ENCODE data around the gene PGA3. TPM values are rescaled to one million over a fixed set of nuclear protein-coding genes. Genes with fewer than 3 reads are reported as not detected.

PGA3 gene
- polyA plus RNA-seq, 1 of the 3 experiments (the other 2 are of a cell fraction): not detected

- Histone ChIP-seq H3K4me3 (ENCODE audit: low read depth in 2 of 2, low read length in 1 of 2) (peak overlapping the region; percentile 66 to 70), H2AFZ (ENCODE audit: low read depth) (peak overlapping the region; percentile 76), H3K79me2 (ENCODE audit: insufficient read depth) (peaks cover 55% of the 10 kb centered on the region), H3K9me3 (peaks cover 5% of the 10 kb centered on the region; the same call in 1 of the 2 replicates), H3F3A (replicated peaks; ENCODE audit: insufficient read depth) (peaks cover 16% of the 10 kb centered on the region), H3K36me3 (replicated peaks in 1 of 2; ENCODE audit: control insufficient read depth in 1 of 2, insufficient read depth in 2 of 2, low read length in 1 of 2) (peaks cover 0 to 20% of the 10 kb centered on the region in 2 experiments), H3K4me2 (peak overlapping the region; percentile 97), H3K27ac (ENCODE audit: low read depth in 2 of 2, low read length in 1 of 2) (peak overlapping the region; percentile 85 to 94), H3K27me3 (ENCODE audit: insufficient read depth) (no peaks in the 10 kb centered on the region), H3K9me2 (no peaks in the 10 kb centered on the region), H3K4me1 (ENCODE audit: control insufficient read depth in 1 of 2, insufficient read depth in 2 of 2, low read depth in 1 of 2, low read length in 1 of 2) (peaks cover 0 to 22% of the 10 kb centered on the region in 2 experiments; a peak in 3 of 4 replicates), H4K20me1 (ENCODE audit: insufficient read depth) (no peaks in the 10 kb centered on the region), H3K9ac (peak overlapping the region; percentile 89)
- CTCF ChIA-PET: interaction anchor here (0.6 to 4.7 kb wide), 7 partner anchors 10 to 299 kb away, joined by 3 to 20 read pairs (median 3); no protein-coding TSS in a partner anchor
- TF ChIP-seq RCOR1 (IDR thresholded peaks at IDR 0.05; ENCODE audit: low read length) (peak; percentile 52; the same call in 1 of the 2 replicates), JUND (IDR thresholded peaks at IDR 0.05) (no peak), ELF1 (IDR thresholded peaks at IDR 0.05) (no peak), RXRA (IDR thresholded peaks at IDR 0.05; ENCODE audit: borderline replicate concordance, low read depth) (no peak), GABPA (IDR thresholded peaks at IDR 0.05; ENCODE audit: low read depth) (no peak), IRF3 (IDR thresholded peaks at IDR 0.05; ENCODE audit: low read depth, low read length) (no peak), TAF1 (IDR thresholded peaks at IDR 0.05; ENCODE audit: borderline replicate concordance, low read depth, low read length) (no peak), GATA2 (CRISPR knock-in tag; IDR thresholded peaks at IDR 0.05) (no peak)
- no peak for DNase-seq
- 36% methylated on average over 15 of the region's 25 CpGs for WGBS (ENCODE audit: low lambda C conversion rate)
- POLR2A ChIA-PET: interaction anchor here (0.6 to 1.2 kb wide), 3 partner anchors 12 to 1618 kb away, joined by 3 to 6 read pairs (median 3); no protein-coding TSS in a partner anchor
These were observed 42.7 kb upstream of the PGA3 start for GRCh38 chr11:61160487-61161189.

DNA sequence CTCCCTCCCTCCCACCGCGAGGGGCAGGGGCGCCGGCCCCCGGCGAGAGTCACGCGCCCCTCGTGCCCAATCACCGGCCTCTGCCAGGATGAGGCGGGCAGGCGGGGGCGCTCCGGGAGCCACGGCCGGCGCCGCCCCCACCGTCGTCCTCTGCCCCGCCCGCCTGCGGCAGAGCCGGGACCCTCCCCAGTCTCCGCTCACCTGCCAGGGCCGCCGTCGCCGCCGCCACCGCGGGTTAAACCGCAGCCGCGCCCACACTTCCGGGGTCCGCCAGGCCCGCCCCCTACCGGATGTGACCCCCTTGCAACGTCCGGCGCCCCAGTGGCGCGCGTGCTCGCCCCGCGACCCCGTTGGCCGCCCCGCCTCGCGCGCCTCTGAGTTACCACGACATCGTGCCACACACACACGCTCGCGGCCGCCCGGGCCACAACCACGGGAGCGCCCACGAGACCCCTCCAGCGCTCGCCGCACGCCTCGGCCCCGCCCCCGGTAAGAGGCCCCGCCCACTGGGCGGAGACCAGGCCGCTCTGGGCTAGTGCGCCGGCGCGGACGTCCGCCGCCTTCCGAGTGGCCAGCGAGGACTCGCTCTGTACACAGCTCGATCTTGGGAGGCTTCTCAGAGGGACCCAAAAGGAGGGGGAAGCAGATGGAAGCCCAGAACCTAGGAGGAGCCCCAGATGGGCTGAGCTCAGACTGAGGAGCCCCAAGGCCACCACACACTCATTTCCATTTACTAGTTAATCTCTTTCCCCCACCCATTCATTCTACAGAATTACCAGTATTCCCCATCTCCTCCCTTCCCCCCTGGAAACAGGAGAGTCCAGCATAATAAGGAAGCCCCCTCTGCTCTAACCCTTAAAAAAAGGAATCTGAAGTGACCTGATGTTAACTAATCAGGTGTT, 41.9 kb upstream of the PGA3 start, which contains the start of gene VPS37C:
Gene VPS37C (minus strand): TSS at position 237 of the 902 bp plus-strand sequence. CDS start 22,597 bp downstream, outside the sequence.
- no peaks in the 10 kb centered on the region for H3K27me3 ChIP-seq (ENCODE audit: insufficient read depth)
- H2AFZ ChIP-seq (ENCODE audit: low read depth): peak within 1 kb of the TSS; percentile 87
- peaks cover 16% of the 10 kb centered on the region for H3F3A ChIP-seq (replicated peaks; ENCODE audit: insufficient read depth)
- no peaks in the 10 kb centered on the region for H4K20me1 ChIP-seq (ENCODE audit: insufficient read depth)
- no peaks in the 10 kb centered on the region for H3K9me2 ChIP-seq
- CTCF ChIA-PET: interaction anchor here (0.6 to 4.7 kb wide), 4 partner anchors 9 to 262 kb away, joined by 3 to 20 read pairs (median 4); no protein-coding TSS in a partner anchor
- POLR2A ChIA-PET: interaction anchor here (0.5 to 1.1 kb wide), 4 partner anchors 9 to 256 kb away, joined by 3 to 4 read pairs (median 3); no protein-coding TSS in a partner anchor
- H3K4me3 ChIP-seq (ENCODE audit: low read depth in 2 of 2, low read length in 1 of 2): peak within 1 kb of the TSS; percentile 66 to 70
- peak within 1 kb of the TSS; percentile 89 for H3K9ac ChIP-seq
- H3K36me3 ChIP-seq (replicated peaks in 1 of 2; ENCODE audit: control insufficient read depth in 1 of 2, insufficient read depth in 2 of 2, low read length in 1 of 2): peaks cover 0 to 13% of the 10 kb centered on the region in 2 experiments
- DNase-seq: peak; percentile 98
- peaks cover 0 to 22% of the 10 kb centered on the region in 2 experiments; a peak in 3 of 4 replicates for H3K4me1 ChIP-seq (ENCODE audit: control insufficient read depth in 1 of 2, insufficient read depth in 2 of 2, low read depth in 1 of 2, low read length in 1 of 2)
- H3K9me3 ChIP-seq: no peaks in the 10 kb centered on the region
- H3K27ac ChIP-seq (ENCODE audit: low read depth in 2 of 2, low read length in 1 of 2): peak within 1 kb of the TSS; percentile 85 to 94
- WGBS (ENCODE audit: low lambda C conversion rate): 0% methylated on average over 3 of the region's 85 CpGs
- peak within 1 kb of the TSS; percentile 97 for H3K4me2 ChIP-seq
- H3K79me2 ChIP-seq (ENCODE audit: insufficient read depth): peaks cover 47% of the 10 kb centered on the region
- TF ChIP-seq, protein P1, sequence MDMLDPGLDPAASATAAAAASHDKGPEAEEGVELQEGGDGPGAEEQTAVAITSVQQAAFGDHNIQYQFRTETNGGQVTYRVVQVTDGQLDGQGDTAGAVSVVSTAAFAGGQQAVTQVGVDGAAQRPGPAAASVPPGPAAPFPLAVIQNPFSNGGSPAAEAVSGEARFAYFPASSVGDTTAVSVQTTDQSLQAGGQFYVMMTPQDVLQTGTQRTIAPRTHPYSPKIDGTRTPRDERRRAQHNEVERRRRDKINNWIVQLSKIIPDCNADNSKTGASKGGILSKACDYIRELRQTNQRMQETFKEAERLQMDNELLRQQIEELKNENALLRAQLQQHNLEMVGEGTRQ (IDR thresholded peaks at IDR 0.05; ENCODE audit: borderline replicate concordance, low read depth, low read length): peak; percentile 73
- TF ChIP-seq YY1 (IDR thresholded peaks at IDR 0.05; ENCODE audit: low read depth): no peak; the same call in 1 of the 2 replicates
- no peak for TF ChIP-seq RCOR1 (IDR thresholded peaks at IDR 0.05; ENCODE audit: low read length)
- TF ChIP-seq NRF1 (IDR thresholded peaks at IDR 0.05; ENCODE audit: low read depth, low read length): peak; percentile 51
- no peak for TF ChIP-seq MEF2A (IDR thresholded peaks at IDR 0.05; ENCODE audit: borderline replicate concordance, low read depth)
- peak; percentile 90 for TF ChIP-seq USF1 (IDR thresholded peaks at IDR 0.05; ENCODE audit: borderline replicate concordance, low read depth)
- TF ChIP-seq, protein P2, sequence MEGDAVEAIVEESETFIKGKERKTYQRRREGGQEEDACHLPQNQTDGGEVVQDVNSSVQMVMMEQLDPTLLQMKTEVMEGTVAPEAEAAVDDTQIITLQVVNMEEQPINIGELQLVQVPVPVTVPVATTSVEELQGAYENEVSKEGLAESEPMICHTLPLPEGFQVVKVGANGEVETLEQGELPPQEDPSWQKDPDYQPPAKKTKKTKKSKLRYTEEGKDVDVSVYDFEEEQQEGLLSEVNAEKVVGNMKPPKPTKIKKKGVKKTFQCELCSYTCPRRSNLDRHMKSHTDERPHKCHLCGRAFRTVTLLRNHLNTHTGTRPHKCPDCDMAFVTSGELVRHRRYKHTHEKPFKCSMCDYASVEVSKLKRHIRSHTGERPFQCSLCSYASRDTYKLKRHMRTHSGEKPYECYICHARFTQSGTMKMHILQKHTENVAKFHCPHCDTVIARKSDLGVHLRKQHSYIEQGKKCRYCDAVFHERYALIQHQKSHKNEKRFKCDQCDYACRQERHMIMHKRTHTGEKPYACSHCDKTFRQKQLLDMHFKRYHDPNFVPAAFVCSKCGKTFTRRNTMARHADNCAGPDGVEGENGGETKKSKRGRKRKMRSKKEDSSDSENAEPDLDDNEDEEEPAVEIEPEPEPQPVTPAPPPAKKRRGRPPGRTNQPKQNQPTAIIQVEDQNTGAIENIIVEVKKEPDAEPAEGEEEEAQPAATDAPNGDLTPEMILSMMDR (IDR thresholded peaks at IDR 0.05): no peak
- peak; percentile 19 for TF ChIP-seq CHD2 (IDR thresholded peaks at IDR 0.05; ENCODE audit: low read length, partially characterized antibody)
- no peak for TF ChIP-seq SMC3 (IDR thresholded peaks at IDR 0.05; ENCODE audit: low read depth, low read length)
- peak; percentile 81 for TF ChIP-seq GABPA (IDR thresholded peaks at IDR 0.05; ENCODE audit: low read depth)
- peak; percentile 51; the same call in 1 of the 2 replicates for TF ChIP-seq TAF1 (IDR thresholded peaks at IDR 0.05; ENCODE audit: borderline replicate concordance, low read depth, low read length)
- TF ChIP-seq TCF12 (IDR thresholded peaks at IDR 0.05): no peak
- TF ChIP-seq POLR2AphosphoS5 (IDR thresholded peaks at IDR 0.05; ENCODE audit: low read depth, low read length): peak; percentile 88
- TF ChIP-seq ELF1 (IDR thresholded peaks at IDR 0.05): peak; percentile 89
